GM19240 (cell line): Measurements from ENCODE around the gene LTBP1.

ENCODE experiments used
- DNase-seq: peaks from one replicate; pipeline ENCODE4 v3.0.0; 2011; ENCODE audit warnings: low spot score; ENCODE audit not compliant: insufficient read length

LTBP1 gene

GRCh38 chr2:33008716-33009115, 62.0 kb downstream of the LTBP1 start:
- DNase-seq = no peak

- DNase-seq = no peak
Observed at GRCh38 chr2:33009249-33009648, 62.5 kb downstream of the LTBP1 start.

DNA sequence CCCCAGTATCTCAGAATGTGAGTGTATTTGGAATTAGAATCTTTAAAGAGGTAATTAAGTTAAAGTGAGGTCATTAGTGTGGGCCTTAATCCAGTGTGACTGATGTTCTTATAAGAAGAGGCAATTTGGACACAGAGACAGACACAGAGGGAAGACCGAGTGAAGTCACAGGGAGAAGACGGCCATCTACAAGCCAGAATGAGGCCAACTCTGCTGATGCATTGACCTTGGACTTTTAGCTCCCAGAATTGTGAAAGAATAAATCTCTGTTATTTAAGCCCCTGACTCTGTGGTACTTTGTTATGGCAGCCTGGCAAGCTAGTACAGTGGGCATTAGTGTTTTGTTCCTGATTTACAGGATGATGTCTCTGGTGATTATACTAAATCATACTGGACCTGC, 64.6 kb downstream of the LTBP1 start:
- no peak for DNase-seq

- no peak for DNase-seq
Observed at GRCh38 chr2:33011941-33012340, 65.2 kb downstream of the LTBP1 start.

DNA sequence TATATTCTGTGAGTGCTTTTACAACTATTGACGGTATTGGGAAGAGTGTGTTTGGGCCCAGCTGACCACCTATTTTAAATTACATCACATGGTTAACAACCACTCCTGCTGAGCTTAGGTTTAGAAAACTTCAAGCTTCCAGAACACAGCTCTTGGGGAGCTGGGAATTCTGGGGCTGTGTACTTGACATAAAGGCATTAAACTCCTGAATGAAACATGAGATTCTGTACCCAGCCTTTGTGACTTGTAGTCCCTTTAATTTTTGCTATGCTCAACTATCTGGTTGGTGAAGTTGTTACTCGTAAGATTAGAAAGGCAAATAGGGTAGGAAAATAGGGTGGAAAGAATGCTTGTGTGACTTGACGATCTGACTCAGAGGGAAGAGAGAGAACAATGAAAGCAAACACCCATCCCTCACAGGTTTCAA, 66.9 kb downstream of the LTBP1 start:
- DNase-seq = no peak

DNA sequence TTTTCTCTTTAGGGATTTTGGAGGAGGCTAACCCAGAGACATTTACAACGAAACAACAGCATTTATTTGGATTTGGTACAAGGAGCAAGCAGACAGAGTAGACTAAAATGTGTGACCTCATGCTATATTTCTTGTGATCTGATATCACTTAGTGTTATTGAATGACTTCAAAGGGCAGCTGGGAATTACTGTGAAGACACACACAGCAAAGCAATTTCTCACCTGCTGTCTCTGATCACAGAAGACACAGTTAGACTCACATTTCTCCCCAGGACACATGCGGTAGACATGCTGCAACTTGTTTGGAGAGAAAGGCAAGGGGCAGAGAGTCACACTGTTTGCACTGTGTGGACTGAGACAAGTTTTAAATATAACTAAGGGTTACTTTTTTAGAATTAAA, 67.5 kb downstream of the LTBP1 start:
- DNase-seq = no peak

DNA sequence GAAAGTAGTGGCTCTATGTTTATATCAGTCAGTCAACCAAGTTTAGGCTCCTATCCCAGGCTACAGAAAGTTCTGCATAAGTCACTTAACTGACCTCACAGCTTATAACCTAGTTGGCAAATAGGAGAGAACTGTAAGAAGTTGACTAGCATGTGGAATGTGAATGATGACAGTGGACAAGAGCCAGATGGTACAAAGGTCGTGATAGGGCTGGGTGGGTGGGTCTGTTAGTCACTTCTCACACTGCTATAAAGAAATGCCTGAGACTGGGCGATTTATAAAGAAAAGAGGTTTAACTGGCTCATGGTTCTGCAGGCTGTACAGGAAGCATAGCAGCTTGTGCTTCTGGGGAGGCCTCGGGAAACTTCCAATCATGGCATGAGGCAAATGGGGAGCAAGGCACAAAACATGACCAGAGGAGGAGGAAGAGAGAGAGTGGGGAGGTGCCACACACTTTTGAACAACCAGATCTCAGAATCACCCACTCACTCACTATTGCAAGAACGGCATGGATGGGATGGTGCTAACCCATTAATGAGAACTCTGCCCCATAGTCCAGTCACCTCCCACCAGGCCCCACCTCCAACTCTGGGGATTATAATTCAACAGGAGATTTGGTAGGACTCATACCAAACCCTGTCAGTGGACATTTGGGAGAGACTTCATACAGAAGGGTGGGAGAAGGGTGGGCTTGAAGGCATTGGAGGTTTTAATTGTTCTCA, 68.8 kb downstream of the LTBP1 start:
- DNase-seq = no peak

DNA sequence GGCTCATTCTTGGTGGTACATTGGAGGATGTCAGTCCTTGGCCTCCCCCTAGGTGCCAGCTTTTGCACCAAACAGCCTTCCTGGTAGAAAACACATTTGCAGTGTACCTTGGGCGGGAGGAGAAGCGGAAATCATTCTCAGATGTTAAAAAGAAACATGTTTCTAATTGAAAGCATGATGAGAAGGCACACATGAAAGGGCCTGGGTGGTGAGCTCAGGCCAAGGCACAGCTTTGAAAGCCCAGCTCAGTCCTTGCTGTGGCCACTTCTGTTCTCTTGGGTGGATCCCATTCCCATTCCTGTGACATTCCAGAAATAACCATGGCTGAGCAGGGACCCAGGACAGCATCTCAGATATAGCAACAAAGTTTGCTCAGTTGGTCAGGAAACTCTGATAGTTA, 71.5 kb downstream of the LTBP1 start:
- DNase-seq = no peak

GRCh38 chr2:33019796-33020195, 73.0 kb downstream of the LTBP1 start:
- DNase-seq = no peak

GRCh38 chr2:33020883-33021282, 74.1 kb downstream of the LTBP1 start:
- DNase-seq = no peak

DNA sequence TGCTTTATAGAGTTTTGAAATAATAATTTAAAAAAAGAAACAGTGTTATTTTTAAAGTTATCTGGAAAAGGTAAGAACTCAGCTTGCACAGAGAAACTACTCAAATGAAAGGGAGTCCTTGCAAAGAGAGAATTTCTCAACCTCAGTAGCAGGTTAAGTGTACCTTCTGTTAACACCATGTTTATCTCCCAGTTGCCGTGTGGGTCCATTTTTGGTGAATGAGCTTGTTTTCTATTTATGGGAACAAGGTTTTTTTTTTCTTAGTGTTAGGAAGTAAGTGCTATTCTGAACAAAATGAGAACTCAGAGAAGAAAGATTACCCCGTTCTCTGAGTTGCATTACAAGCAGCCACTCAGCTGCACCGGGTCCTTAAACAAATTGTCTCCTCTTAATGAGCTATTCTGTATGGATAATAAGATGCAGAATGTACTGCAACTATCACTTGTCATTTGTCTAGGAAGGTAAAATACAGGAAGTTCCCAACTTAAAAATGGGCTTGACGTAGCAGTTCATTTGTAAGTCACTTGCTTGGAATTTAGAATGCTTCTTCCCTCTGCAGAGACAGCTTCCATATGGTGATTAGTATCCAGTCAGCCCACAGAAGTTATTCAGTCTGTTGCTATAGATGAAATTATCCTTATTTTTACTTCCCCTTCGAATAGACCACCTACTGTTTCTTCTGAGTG, 74.9 kb downstream of the LTBP1 start:
- no peak for DNase-seq

GRCh38 chr2:33022395-33022985, 75.7 kb downstream of the LTBP1 start:
- no peak for DNase-seq

GRCh38 chr2:33022989-33023727, 76.4 kb downstream of the LTBP1 start:
- DNase-seq = no peak

DNA sequence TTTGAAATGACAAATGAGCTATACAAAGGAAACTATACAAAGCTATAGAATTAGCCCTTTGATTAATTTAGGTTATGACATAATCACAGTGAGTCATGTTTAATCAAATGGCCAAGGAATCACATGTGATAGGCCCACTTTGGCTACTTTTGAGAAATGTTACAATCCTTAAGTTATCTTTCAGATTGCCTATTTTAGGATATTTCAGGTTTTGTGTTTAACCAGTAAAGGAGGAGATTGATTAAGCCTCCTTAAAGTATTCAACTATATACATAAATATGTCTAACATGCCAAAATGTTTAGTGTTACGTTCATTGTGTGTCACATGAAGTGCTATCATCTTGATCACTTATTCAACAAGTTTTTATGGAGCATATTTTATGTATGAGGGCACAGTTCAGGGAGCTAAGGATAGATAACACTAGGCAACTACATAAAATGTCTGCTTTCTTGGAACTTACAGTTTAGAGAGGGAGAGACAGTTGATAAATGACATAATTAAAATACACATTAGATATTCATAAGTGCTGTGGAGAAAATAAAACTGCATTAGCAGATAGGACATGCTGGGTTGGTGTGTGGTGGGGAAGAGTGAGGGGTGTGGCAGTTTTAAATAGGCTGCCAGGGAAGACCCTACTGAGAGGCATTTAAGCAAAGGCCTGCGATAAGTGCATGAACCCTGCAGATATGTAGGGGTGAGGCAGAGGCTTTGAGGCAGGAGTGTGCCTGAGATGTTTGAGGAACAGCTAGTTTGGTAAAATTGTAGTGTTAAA, 77.2 kb downstream of the LTBP1 start:
- DNase-seq = no peak

DNA sequence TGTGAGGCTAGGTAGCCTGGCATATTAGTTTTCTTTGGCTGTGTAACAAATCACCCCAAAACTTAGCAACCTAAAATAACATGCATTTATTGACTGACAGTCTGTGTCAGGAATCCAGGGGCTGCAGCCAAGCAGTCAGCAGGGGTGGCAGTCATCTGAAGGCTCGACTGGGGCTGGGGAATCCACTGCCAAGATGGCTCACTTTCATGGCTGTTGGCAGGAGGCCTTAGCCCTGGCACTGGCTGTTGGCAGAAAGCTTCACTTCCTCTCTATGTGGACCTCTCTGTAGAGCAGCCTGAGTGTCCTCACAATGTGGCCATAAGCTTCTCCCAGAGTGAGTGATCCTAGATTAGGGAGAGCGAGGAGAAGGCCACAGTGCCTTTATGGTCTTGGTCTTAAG, 78.0 kb downstream of the LTBP1 start:
- no peak for DNase-seq

- no peak for DNase-seq
Observed at GRCh38 chr2:33029459-33029858, 82.7 kb downstream of the LTBP1 start.

DNA sequence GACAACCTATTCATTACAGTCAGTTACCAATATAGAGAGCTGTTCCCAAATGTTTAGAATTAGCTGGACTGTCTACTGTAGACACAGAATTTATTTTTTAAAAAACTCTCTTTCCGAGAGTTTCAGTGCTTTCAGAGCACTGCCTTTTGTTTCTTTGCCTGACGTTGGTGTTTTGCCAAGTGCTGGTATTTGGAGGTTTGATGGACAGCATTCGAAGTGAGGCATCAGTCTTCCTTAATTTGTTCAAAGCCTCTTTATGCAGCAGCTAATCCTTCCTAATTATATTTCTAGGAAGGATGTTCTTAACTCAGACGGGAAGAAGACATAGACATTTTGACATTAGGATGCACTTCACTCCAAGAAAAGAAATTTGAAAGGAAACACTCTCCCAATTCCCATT, 83.2 kb downstream of the LTBP1 start:
- no peak for DNase-seq

- DNase-seq = no peak
Observed at GRCh38 chr2:33030326-33030725, 83.6 kb downstream of the LTBP1 start.

- DNase-seq = no peak
Observed at GRCh38 chr2:33032245-33032644, 85.5 kb downstream of the LTBP1 start.

DNA sequence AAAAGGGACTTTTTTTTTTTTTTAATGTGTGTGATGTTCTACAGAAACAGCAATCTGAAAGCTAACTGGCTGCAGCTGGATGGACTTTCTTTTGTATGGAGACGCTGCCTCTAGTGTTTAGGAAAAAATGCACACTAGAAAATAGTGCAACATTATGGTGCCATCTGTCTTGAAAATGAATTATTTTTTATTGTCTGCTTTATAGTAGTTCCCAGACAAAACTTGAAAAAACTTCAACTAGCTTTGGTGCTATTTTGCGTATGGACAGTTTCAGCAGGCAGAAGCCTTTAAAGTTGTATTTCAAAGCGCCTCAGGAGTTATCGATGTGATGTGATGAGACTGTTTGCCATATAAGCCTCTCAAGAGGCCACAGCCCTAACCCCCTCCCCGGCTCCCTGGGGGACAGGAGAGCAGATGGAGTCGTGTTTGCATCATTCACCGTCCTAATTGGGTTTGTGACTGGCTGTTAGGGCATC, 86.9 kb downstream of the LTBP1 start:
- no peak for DNase-seq

GRCh38 chr2:33034784-33035183, 88.0 kb downstream of the LTBP1 start:
- no peak for DNase-seq
